K562 (cell line): Measurements from ENCODE around the gene FLOT2. TPM values are rescaled to one million over a fixed set of nuclear protein-coding genes. Genes with fewer than 3 reads are reported as not detected.

Experiments
- ATF4 ChIP-seq: fragments of 450-650 bp; formaldehyde crosslinking; IDR thresholded peaks from 2 replicates; pipeline ENCODE4 v1.4.0; 2022; ENCODE audit warnings: mild to moderate bottlenecking, moderate library complexity
- CAMTA2 ChIP-seq: fragments of 250-450 bp; sonication (Bioruptor Pico); conservative IDR thresholded peaks from 2 replicates; pipeline ENCODE4 v1.5.1; 2022
- EHMT2 ChIP-seq: fragments of 450-650 bp; IDR thresholded peaks from 2 replicates; pipeline ENCODE4 v1.6.1; 2018; ENCODE audit warnings: antibody characterized with exemption
- EP300 ChIP-seq: IDR thresholded peaks from 2 replicates; pipeline ENCODE4 v1.6.1; 2012; ENCODE audit warnings: low read length, improper control_type of control experiment
- EP400 ChIP-seq: fragments of 450-650 bp; IDR thresholded peaks from 2 replicates; pipeline ENCODE4 v1.6.1; 2017; ENCODE audit warnings: antibody characterized with exemption, mild to moderate bottlenecking, moderate library complexity
- ESRRA ChIP-seq: fragments of 450-650 bp; IDR thresholded peaks from 2 replicates; pipeline ENCODE4 v1.6.1; 2014; ENCODE audit warnings: low read depth, mild to moderate bottlenecking, moderate library complexity, borderline replicate concordance
- FOXK2 ChIP-seq, 2 experiments: fragments of 450-650 bp; IDR thresholded peaks in 1 of 2; conservative IDR thresholded peaks in 1 of 2; 2 replicates each; pipeline ENCODE4 v1.6.1; 2016; ENCODE audit warnings: low read depth in 2 of 2, mild to moderate bottlenecking in 1 of 2
- GABPB2 ChIP-seq: fragments of 250-450 bp; sonication (Bioruptor Pico); conservative IDR thresholded peaks from 2 replicates; pipeline ENCODE4 v1.5.1; 2021; ENCODE audit warnings: mild to moderate bottlenecking
- JUN ChIP-seq, 2 experiments: sonication (generic) in 1 of 2; formaldehyde crosslinking in 1 of 2; IDR thresholded peaks; 2 replicates each; pipeline versions ENCODE4 v1.6.1 to v1.8.0; 2012 to 2022; ENCODE audit warnings: borderline replicate concordance in 2 of 2, mild to moderate bottlenecking in 2 of 2, improper control_type of control experiment in 1 of 2, low read depth in 1 of 2, low read length in 1 of 2, missing genetic modification reagents in 1 of 2
- MXD1 ChIP-seq: fragments of 250-450 bp; sonication (Bioruptor Pico); IDR thresholded peaks from 2 replicates; pipeline ENCODE4 v1.8.0; 2021; ENCODE audit warnings: borderline replicate concordance, mild to moderate bottlenecking, moderate library complexity; ENCODE audit not compliant: poor library complexity, severe bottlenecking
- MYBL2 ChIP-seq, 2 experiments: fragments of 450-650 bp in 1 of 2; sonication (generic) in 1 of 2; formaldehyde crosslinking in 1 of 2; IDR thresholded peaks; 2 replicates each; pipeline versions ENCODE4 v1.6.1 to v1.8.1; 2017 to 2022; ENCODE audit warnings: borderline replicate concordance in 1 of 2, inconsistent platforms in 1 of 2, low read depth in 1 of 2, mild to moderate bottlenecking in 1 of 2, missing genetic modification reagents in 1 of 2, moderate library complexity in 1 of 2
- NFXL1 ChIP-seq: fragments of 450-650 bp; formaldehyde crosslinking; IDR thresholded peaks from 2 replicates; pipeline ENCODE4 v1.4.0; 2021; ENCODE audit warnings: mild to moderate bottlenecking
- OTX1 ChIP-seq: fragments of 450-650 bp; formaldehyde crosslinking; IDR thresholded peaks from 2 replicates; pipeline ENCODE4 v1.4.0; 2022; ENCODE audit warnings: mild to moderate bottlenecking
- PKNOX1 ChIP-seq: fragments of 450-650 bp; IDR thresholded peaks from 2 replicates; pipeline ENCODE4 v1.6.1; 2016
- RNF2 ChIP-seq: sonication (generic); IDR thresholded peaks from 2 replicates; pipeline ENCODE4 v1.6.1; 2016
- SIX5 ChIP-seq, 2 experiments: IDR thresholded peaks; 2 replicates each; pipeline ENCODE4 v1.6.1; 2011; ENCODE audit warnings: low read length in 2 of 2, borderline replicate concordance in 1 of 2, low read depth in 1 of 2, mild to moderate bottlenecking in 1 of 2, moderate library complexity in 1 of 2; ENCODE audit not compliant: insufficient read depth in 1 of 2
- SMARCE1 ChIP-seq: fragments of 450-650 bp; IDR thresholded peaks from 2 replicates; pipeline ENCODE4 v1.7.1; 2016; ENCODE audit warnings: mild to moderate bottlenecking
- SOX6 ChIP-seq: fragments of 450-650 bp; IDR thresholded peaks from 2 replicates; pipeline ENCODE4 v1.6.1; 2014; ENCODE audit warnings: mild to moderate bottlenecking
- SREBF1 ChIP-seq: fragments of 150-350 bp; IDR thresholded peaks from 2 replicates; pipeline ENCODE4 v1.6.1; 2014; ENCODE audit warnings: antibody characterized with exemption, low read depth, low read length, borderline replicate concordance
- TEAD4 ChIP-seq, 2 experiments: sonication (generic) in 1 of 2; formaldehyde crosslinking in 1 of 2; IDR thresholded peaks; 2 replicates each; pipeline versions ENCODE4 v1.6.1 to v1.8.0; 2012 to 2022; ENCODE audit warnings: borderline replicate concordance in 1 of 2, inconsistent platforms in 1 of 2, low read length in 1 of 2, mild to moderate bottlenecking in 1 of 2, missing genetic modification reagents in 1 of 2
- ZBTB12 ChIP-seq: fragments of 250-450 bp; sonication (Bioruptor Pico); IDR thresholded peaks from 2 replicates; pipeline ENCODE4 v1.4.0; 2020
- ZNF277 ChIP-seq: fragments of 250-450 bp; sonication (Bioruptor Pico); IDR thresholded peaks from 2 replicates; pipeline ENCODE4 v1.8.0; 2022; ENCODE audit warnings: inconsistent platforms, mild to moderate bottlenecking, moderate library complexity, borderline replicate concordance
- polyA plus RNA-seq, 8 experiments: library from polyadenylated mRNA; depleted of rRNA in 4 of 8; stranded (reverse) in 5 of 8; unstranded in 3 of 8; fragments of >200 nt; fragmentation: Nextera tagmentation in 2 of 8; fragmentation: Illumina TruSeq in 1 of 8; extraction: Ambion mirVana in 2 of 8; extraction: Trizol in 1 of 8; gene quantifications; 2 replicates each; pipeline versions ENCODE4 v1.2.1 to v1.2.3, GENCODE V29; 2011 to 2014; ENCODE audit warnings: inconsistent platforms in 1 of 8, missing spikeins in 1 of 8
- total RNA-seq, 7 experiments: library from RNA; depleted of rRNA in 6 of 7; stranded (reverse); fragments of >200 nt in 6 of 7; fragmentation: Illumina TruSeq in 2 of 7; extraction: Trizol in 2 of 7; gene quantifications; 2 replicates each; pipeline versions ENCODE4 v1.2.1 to v1.2.3, GENCODE V29; 2011 to 2021; ENCODE audit warnings: low replicate concordance in 1 of 7

Gene FLOT2
- total and polyA plus RNA-seq, 9 of the 15 experiments (the other 6 are each of a cell fraction or from before 2014, with no cell fraction given), result 17.5 to 138 (median 41.7) TPM

- TF ChIP-seq MXD1 (CRISPR knock-in tag) (no peak), FOXK2 (conservative IDR thresholded peaks at IDR 0.05 in 1 of 2, IDR thresholded peaks at IDR 0.05 in 1 of 2; ENCODE audit: low read depth in 2 of 2) (peak; percentile 66 to 83; a peak in 3 of 4 replicates), SOX6 (peak; percentile 47; the same call in 1 of the 2 replicates), SIX5 (IDR thresholded peaks at IDR 0.05; ENCODE audit: borderline replicate concordance in 1 of 2, insufficient read depth in 1 of 2, low read depth in 1 of 2, low read length in 2 of 2) (no peak), GABPB2 (CRISPR knock-in tag) (no peak), MYBL2 (IDR thresholded peaks at IDR 0.05; ENCODE audit: low read depth) (no peak), MYBL2 (CRISPR knock-in tag; IDR thresholded peaks at IDR 0.05; ENCODE audit: borderline replicate concordance) (no peak), EP400 (0 out of 2 replicates have a peak, but pooled peaks have one; percentile 17), RNF2 (peak; percentile 41; the same call in 1 of the 2 replicates), NFXL1 (CRISPR knock-in tag) (no peak), ZBTB12 (peak; percentile 67), PKNOX1 (peak; percentile 80), TEAD4 (IDR thresholded peaks at IDR 0.05; ENCODE audit: low read length) (0 out of 2 replicates have a peak, but pooled peaks have one; percentile 8), TEAD4 (CRISPR knock-in tag; IDR thresholded peaks at IDR 0.05; ENCODE audit: borderline replicate concordance) (no peak), JUN (IDR thresholded peaks at IDR 0.05; ENCODE audit: borderline replicate concordance, low read depth, low read length) (peak; percentile 73; the same call in 1 of the 2 replicates), JUN (CRISPR knock-in tag; IDR thresholded peaks at IDR 0.05; ENCODE audit: borderline replicate concordance) (no peak; the same call in 1 of the 2 replicates), EHMT2 (no peak), ZNF277 (no peak), CAMTA2 (CRISPR knock-in tag) (no peak), SREBF1 (no peak), OTX1 (no peak), ESRRA (peak; percentile 53; the same call in 1 of the 2 replicates), SMARCE1 (peak; percentile 50; the same call in 1 of the 2 replicates), ATF4 (0 out of 2 replicates have a peak, but pooled peaks have one; percentile 22), EP300 (peak; percentile 66; the same call in 1 of the 2 replicates)
- TF ChIP-seq, all 486 proteins: peak for 45
Observed at GRCh38 chr17:28925912-28926365, 28.4 kb upstream of the FLOT2 start (continued).
